GM21723 (cell line): Measurements from ENCODE around the gene TGFB1.

Experiments
- ATAC-seq: cut with Tn5 transposase; IDR thresholded peaks from one replicate; pipeline ENCODE4 v1.9.1; 2021; ENCODE audit warnings: mild to moderate bottlenecking, moderate library complexity; ENCODE audit not compliant: unreplicated experiment

Gene TGFB1

DNA sequence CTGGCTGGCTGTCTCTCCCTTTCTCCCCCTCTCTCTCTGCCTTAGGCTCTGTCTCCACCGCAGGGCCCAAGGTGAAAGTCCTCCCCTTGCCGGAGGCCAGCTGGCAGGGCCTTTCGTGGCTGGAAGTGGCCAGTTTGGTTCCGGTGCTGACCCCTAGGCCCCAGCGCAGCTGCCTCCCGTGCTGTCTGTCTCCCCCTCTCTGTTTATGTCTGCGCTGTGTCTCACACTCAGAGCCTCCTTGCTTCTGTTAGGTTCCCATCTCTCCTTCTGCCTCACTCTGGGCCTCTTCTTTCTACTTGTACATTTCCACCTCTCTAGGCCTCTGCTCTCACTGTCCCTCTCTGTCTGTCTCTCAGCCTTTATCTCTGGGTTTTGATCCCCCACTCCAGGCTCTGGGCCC is 30.7 kb downstream of the TGFB1 start:
- no peak for ATAC-seq

- ATAC-seq: no peak
Observed at GRCh38 chr19:41322451-41322850, 31.3 kb downstream of the TGFB1 start.

GRCh38 chr19:41321600-41322270 is 32.0 kb downstream of the TGFB1 start:
- ATAC-seq: no peak

DNA sequence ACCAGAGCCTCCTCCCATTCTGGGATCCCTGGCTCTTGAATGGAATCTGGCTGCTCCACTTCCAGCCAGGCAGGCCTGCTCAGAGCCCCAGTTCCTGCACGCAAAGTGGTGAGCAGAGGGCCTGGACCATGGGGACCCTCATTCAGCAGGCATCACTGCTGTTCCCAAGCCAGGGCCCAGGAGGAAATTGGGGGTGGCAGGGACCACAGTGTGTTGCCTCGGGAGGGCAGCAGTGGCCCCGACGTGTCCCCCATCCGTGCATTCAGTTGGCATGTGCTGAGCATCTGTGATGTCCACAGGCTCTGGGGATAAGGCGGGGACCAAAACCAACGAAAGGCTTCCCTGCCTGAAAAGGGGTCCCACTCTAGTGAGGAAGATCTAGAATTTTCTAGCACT is 32.5 kb downstream of the TGFB1 start:
- no peak for ATAC-seq

- ATAC-seq: no peak
Observed at GRCh38 chr19:41320568-41320967, 33.2 kb downstream of the TGFB1 start.

DNA sequence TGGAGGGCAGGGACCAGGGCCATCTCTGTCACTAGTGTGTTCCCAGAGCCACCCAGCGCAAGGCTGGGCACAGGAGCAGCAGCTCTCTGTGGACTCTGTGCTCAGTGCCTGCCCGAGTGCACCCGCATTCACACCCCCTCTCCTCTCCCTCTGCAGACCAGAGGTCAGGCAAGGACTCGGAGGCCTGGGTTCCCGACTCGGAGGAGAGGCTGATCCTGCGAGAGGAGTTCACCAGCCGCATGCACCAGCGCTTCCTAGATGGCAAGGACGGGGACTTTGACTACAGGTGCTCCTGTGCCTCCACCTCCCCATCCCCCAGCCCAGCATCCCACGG is 33.6 kb downstream of the TGFB1 start:
- no peak for ATAC-seq

DNA sequence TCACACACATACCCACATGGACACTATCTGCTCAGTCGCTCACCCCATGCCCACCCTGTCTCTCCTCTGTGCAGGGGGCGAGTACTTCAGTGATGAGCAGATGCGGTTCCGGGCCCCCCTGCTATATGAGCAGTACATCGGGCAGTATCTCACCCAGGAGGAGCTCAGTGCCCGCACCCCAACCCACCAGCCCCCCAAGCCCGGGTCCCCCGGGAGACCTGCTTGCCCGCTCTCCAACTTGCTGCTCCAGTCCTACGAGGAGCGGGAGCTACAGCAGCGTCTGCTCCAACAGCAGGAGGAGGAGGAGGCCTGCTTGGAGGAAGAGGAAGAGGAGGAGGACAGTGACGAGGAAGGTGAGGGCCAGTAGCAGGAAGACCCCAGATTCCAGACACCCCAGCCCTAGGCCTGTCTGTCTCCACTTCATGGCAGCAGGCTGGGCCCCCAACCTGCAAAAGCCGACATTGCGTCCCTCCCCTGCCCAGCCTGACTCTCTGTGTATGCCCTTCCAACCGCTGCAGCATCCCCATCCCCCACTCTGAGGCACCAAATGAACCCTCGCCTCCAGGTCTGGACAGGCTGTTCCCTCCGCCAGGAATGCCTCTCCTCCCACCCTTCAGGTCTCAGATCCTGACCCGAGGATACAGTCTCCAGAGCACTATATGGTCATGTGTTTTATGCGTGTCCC is 34.1 kb downstream of the TGFB1 start:
- no peak for ATAC-seq

GRCh38 chr19:41318696-41319499 is 34.8 kb downstream of the TGFB1 start:
- ATAC-seq: no peak

- ATAC-seq: no peak
Observed at GRCh38 chr19:41316306-41316920, 37.3 kb downstream of the TGFB1 start.

GRCh38 chr19:41311613-41312012 is 42.1 kb downstream of the TGFB1 start:
- ATAC-seq: no peak

GRCh38 chr19:41311072-41311471 is 42.6 kb downstream of the TGFB1 start:
- no peak for ATAC-seq

DNA sequence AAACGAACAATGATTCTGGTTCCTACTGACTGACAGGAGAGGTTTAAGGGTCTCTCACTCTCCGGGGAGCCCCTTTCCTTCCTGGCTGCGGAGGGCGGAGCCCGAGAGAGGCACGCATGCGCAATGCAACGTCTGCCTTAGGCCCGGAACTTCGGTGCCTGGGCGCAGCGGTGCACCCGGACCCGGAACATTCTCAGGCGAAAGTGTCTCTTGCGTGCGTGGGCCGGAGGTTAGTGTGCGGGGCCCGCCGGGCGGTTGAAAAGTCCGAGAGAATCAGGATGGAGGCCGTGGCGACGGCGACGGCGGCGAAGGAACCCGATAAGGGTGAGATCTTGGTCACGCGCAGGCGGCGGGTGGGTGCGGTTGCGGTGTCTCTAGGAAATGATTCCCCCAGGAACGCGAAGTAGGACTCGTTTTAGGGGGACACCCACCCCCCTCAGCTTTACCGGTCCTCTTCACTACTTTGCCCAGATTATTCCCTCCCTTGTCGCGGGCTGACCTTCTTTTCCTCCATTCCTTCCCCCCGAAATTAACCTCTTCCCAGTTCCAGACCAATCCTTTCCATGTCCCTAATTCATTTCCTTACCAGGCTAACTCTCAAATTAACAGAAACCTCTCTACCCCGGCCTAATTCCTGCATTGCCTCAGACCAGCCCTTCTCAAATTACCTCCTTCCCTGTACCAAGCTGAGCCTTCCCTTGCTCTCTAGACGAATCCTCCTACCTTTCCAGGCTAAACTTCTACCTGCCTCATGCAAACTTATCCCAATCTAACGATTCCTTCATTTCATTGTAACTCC is 43.5 kb downstream of the TGFB1 start, which contains the start of gene CCDC97:
CCDC97 (plus strand) TSS at position 140 of the 799 bp plus-strand sequence; CDS start at position 279, 139 bp downstream.
- peak; percentile 48 for ATAC-seq

DNA sequence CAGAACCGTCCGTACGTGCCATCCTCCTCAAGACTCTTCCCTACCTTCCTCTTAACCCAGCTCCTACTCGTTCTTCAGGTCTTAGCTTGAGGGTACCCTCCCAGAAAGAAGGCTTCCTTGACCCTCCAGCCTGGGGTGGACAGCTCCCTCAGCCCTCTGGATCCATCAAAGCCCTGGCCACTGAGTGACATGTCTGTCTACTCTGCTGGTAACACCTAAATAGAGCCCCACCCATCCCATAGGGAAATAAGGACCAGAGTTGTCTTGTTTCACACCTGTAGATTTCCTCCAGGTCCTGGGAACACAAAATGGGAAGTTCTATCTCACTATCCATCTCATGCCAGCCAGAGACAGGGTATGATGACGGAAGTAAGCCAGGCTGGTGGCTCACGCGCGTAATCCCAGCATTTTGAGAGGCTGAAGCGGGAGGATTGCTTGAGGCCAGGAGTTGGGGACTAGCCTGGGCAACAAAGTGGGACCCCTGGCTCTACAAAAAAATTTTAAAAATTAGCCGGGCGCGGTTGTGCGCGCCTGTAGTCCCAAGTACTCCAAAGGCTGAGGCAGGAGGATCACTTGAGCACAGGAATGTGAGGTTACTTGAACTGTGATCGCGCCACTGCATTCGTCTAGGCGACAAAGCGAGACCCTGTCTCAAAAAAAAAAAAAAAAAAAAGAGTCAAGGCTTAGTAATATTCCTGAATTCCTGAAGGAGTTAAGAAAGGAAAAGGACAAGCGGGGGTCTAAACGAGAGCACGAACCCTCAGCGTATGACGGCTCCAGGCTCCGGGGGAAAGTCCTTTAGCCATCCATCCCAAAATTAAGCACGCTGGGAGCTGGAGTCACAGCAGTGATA is 44.3 kb downstream of the TGFB1 start:
- ATAC-seq: no peak

DNA sequence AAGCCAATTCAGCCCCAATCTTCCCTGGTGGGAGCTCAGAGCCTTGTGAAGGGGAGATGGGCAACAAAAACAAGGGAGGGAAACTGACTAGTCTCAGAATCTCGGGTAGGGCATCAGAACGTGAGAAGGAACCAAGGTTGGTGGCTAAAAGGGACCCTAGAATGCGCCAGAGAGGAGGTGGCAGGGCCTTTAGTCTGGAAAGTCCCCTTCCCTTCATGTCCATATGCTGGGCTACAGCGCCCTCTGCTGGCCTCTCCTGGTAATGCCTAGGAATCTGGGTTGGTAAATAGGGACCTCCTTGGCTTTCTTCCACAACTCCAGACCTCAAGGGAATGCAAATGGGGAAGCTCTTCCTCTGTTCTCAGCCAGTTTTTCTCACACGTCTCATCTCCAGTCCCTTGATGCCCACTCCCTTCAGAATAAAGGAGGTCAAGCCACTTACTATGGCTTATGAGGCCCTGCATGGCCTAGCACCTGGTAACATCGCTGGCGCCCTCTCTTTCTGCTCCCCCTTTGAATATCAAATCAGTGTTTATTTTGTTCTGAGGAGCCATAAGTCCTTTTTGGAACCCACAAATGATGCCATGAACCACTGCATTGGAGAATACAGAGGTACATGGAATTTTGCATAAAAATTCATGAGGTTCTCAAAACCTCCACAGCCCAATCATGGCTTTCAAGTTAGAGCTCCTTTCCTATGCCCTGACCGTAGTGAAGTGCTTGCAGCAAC is 45.1 kb downstream of the TGFB1 start:
- peak; percentile 55 for ATAC-seq

- ATAC-seq: peak; percentile 10
Observed at GRCh38 chr19:41307954-41308449, 45.7 kb downstream of the TGFB1 start.

- ATAC-seq: no peak
Observed at GRCh38 chr19:41307090-41307875, 46.4 kb downstream of the TGFB1 start.

- no peak for ATAC-seq
Observed at GRCh38 chr19:41305927-41306793, 47.6 kb downstream of the TGFB1 start.
